Stimulated activated CD8-positive, alpha-beta memory T cell treated with anti-CD3 and anti-CD28 coated beads, Interleukin-4, amount 100 ng/mL, for 1 hour (primary cell): ENCODE results near the gene PKLR.

Experiments
- DNase-seq, 2 donors: peaks; one replicate each; pipeline ENCODE4 v3.0.0-alpha.2; 2020; ENCODE audit warnings: low read depth in 2 of 2, low spot score in 1 of 2

Gene PKLR

DNA sequence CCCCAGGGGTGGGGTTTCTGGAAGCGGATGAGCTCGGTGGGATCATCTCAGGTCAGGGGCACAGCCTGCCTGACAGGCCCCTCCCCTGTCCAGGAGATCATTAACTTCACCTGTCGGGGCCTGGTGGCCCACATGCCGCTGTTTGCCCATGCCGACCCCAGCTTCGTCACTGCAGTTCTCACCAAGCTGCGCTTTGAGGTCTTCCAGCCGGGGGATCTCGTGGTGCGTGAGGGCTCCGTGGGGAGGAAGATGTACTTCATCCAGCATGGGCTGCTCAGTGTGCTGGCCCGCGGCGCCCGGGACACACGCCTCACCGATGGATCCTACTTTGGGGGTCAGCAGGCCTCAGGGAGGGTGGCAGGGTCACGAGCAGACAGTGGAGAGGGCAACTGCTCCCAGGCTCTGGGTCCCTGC, 15.6 kb downstream of the PKLR start:
- no peak for DNase-seq

DNA sequence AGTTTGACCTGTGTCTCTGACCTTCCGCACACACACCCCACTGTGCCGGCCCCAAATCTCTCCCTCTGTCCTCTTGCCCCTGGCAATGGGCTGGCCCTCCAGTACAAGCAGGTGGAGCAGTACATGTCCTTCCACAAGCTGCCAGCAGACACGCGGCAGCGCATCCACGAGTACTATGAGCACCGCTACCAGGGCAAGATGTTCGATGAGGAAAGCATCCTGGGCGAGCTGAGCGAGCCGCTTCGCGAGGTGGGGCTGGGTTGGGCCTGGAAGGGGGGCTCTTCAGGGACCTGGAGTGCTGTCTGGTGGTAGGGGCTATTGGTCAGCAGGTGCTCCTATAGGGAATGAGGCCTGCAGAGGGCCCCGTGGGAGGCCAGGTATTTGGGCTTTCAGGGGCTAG, 16.2 kb downstream of the PKLR start:
- no peak for DNase-seq

DNA sequence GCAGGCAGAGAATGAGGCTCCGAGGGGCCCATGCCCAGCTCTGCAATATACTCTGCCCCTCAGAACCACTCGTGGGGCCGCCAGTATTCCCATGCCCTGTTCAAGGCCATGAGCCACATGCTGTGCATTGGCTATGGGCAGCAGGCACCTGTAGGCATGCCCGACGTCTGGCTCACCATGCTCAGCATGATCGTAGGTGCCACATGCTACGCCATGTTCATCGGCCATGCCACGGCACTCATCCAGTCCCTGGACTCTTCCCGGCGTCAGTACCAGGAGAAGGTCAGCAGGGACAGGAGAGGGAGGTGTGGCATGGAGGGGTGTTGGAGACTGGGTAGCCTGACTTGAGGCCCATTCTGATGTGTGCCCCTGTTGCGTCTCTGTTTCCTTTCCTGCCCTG, 16.8 kb downstream of the PKLR start:
- no peak for DNase-seq

DNA sequence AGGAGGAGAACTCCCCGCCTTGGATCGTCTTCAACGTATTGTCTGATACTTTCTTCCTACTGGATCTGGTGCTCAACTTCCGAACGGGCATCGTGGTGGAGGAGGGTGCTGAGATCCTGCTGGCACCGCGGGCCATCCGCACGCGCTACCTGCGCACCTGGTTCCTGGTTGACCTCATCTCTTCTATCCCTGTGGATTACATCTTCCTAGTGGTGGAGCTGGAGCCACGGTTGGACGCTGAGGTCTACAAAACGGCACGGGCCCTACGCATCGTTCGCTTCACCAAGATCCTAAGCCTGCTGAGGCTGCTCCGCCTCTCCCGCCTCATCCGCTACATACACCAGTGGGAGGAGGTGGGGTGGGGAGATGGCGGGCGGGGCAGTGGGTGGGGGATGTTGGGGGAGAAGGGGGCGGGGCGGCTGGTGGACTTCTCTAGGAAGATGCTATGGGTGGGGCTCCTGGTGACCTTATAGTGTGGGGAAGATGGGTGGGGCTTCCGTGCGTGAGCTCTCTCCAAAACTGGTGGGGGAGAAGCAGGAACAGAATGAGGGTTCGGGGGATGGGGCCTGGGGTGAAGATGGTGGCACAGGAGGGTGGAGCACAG, 18.6 kb downstream of the PKLR start:
- no peak for DNase-seq

DNA sequence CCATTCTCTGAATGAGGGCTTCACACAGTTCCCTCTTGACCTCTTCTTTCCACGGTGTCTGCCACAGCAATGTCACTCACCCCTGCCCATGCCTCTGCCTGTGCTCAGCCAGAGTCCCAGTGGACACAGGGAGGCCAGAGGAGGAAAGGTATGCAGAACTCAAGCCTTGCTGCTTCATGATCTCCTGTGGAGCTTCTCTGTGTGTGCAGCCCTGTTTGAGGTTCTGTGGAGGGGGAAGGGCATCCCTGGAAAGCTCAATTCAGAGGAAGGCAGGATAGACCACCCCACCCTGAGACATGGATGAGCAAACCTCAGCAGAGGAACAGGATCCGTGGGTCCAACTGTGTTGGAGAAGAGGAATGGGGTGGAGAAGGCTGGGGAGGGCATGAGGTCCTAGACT, 22.0 kb downstream of the PKLR start:
- DNase-seq, result no peak

DNA sequence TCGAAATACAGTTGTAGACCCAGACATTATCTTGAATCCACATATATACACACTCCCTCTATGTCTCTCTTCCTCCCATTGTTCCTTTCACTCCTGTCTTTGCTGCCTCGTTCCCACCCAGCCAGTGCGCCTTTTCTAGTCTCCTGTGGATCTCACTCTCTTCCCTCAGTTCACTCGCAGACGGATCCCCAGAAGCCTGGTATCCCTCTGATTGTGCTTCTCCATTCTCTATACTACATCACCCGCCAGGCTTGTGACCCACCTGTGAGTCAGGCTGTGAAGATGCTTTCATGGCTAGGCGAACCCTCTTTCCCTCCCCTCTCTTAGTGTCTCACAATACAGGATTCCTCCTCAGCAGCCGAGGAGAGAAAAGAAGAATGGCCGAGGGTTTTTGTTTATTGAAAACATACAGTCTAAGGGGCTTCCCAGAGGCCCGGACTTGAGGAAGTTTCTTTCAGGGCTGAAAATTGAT, 22.5 kb downstream of the PKLR start:
- no peak for DNase-seq

DNA sequence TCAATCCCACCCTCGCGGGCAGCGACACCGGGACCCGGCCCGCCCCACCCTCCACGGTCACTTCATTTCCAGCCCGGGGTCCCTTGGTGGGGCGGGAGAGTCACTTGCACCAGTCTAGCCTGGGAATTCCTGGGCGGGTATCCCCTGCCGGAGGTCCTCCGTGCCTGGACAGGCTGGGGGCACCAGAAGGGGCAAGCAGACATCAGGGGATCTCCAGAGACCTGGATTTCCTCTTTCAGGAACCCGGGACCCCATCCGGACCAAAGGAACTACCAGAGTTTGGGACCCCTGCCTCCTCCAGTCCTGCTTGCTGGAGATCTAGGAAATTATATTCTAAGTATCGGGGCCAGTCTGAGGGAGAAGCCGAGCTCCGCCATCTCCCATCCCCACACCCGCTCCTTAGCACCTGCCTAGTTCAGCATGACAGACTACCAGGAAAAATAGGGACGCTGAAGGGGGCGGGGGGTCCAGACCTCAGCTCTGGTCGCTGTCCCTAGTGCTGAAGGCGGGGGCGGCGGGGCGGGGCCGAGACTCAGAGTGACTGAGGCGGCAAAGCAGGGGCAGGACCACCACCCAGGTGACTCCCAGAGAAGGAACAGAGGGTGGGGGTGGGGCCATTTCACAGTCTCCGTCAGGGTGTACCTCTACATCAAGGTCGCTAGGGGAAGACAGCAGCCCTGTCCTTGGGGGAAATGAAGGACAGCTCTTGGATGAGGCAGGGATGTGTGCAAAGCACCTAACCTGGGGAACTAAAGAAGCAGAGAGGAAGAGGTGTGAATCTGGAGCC, 23.1 kb downstream of the PKLR start:
- peak; percentile 39 to 48 for DNase-seq

DNA sequence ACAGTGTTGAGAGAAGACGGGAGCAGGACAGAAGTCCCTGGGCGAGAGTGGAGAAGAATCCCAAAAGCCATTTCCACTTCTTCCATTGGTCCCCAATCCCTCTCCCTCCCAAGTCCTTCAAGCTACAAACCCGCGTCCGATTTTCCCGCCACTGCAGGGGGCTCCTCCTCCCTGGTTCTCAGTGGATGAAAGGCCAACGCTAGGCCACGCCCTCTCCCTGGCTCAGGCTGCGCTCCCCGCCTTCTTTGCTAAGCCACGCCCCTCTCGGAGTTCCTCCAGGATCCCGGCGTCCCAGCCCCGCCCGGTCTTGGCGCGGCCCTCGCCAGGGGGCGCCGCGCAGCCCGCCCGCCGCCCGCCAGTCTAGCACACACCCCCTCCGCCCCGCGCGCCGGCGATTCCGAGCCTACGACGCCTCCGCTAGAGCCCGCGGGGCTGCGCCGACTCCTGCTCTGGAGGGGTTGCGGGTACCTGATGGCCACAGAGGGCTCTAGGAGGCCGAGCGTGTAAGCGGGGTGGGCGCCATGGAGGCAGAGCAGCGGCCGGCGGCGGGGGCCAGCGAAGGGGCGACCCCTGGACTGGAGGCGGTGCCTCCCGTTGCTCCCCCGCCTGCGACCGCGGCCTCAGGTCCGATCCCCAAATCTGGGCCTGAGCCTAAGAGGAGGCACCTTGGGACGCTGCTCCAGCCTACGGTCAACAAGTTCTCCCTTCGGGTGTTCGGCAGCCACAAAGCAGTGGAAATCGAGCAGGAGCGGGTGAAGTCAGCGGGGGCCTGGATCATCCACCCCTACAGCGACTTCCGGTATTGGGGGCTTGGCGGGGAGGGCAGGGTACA, 24.0 kb downstream of the PKLR start, which contains the start of gene HCN3:
HCN3 (plus strand) TSS at position 394 of the 832 bp plus-strand sequence; CDS start at position 522, 128 bp downstream.
- DNase-seq, result peak; percentile 83

DNA sequence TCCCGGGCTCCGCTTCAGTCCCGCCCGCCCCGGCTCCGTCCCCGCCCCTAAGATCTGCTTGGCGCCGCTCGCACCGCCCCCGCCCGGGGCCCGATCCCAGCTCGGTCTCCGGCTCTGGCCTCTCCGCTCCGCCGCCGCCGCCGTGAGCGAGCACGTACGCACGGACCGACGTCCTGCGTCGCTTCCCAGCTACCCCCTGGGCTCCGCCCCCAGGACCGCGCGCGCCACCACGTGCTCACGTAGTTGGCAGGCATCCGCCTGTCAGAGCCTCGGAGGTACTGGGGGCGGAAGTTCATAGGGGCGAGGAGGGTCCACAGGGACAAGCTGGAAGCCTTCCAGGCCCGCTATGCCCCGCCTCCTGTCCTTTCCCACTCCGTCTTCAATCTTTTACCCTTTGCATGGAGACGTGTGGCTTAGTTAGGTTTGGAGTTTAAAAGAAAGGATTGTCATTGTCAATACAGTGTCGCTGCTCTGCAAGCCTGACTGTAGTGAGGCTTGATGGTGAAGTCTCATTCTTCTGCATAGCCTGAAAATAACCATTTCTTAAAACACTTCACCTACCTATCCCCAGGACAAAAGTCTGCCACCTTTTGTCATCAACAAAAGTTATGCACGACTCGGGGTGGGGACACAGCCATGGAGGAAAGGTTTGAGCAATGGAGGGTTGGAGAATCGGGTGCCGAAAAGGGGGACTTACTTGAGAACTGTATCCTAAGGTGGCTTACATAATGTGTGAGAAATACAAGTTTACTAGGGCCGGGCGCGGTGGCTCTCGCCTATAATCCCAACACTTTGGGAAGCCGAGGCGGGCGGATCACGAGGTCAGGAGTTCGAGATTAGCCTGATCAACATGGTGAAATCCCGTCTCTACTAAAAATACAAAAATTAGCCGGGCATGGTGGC, 27.6 kb downstream of the PKLR start, which contains the start of gene CLK2:
CLK2 (minus strand) TSS at position 162 of the 903 bp plus-strand sequence. CDS start 2,527 bp downstream, outside the sequence.
- peak; percentile 83 to 91 for DNase-seq

DNA sequence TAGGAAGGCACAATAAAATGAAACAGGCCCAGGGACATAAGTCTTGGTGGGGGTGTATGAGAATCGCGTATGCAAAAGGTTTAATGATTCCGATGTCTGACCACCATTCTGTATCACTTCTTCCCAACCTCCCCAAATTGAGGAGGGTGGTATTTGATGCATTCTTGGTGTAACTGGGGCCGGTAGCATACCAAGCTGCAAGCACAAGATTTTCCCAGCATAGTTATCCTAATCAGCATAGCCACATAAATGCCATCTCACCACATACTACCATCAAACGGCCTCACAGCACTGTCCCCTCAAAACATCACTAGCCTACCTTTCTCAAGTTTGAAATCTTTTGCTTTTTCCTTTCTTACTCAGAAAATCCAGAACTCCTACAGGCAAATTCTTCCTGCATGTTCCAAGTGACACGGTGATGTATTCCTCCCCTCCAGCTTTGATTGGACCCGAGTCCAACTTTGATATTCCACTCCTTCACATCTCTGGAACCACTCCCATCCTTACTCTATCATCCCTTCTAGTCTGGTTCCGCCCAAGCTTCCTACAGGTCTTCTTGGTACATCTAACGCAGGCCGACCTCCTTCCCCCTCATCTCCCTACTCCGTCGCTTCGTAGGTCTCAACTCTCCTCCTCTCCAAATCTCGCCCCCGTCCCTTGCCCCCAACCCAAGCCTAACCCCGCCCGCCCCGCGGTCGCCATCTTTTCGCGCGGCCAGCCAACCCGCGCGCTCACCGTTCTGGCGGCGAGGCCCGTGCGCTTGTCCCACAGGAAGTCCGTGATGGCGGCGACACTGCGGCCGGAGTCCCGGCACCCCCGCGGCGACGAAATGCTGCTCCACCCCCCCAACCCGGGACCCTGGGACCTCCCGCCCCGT, 28.5 kb downstream of the PKLR start:
- peak in 1 of 2 donors; percentile 25 for DNase-seq

DNA sequence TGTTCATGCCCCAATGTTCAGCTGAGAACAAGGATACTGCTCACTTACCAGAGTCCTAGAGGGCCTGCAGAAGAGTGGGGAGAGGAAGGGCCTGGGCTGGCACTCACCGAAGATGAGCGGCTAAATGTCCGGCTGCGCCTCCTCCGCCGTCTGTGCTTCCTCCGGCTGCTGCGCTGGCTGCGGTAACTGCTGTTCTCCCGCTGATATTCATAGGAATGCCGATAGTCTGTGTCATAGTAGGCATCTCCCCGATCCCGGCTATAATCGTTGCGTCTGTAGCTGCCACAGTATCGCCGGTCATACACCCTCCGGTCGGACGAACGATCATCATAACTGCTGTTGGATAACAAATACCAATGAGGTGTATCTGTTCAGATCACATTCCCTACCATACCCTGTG, 31.9 kb downstream of the PKLR start:
- DNase-seq, result no peak

DNA sequence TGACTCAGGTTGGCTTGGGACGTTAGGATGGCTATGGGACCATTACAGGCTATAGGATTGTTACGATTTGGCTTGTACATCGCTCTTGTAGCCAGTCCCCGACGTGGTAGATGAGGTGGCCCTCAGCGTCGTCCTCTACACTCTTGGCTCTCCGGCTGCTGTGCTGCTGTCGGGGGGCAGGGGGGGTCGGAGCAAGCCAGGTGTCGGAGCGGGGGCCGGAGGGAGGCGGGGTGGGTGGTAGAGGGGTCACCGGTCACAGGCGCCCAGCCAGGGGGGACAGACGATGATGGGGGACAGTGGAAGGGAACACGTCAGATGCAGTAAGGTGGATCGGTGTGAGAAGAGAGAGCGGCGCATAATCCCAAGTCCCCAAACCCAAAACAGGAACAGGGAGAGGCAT, 32.6 kb downstream of the PKLR start:
- DNase-seq, result no peak

DNA sequence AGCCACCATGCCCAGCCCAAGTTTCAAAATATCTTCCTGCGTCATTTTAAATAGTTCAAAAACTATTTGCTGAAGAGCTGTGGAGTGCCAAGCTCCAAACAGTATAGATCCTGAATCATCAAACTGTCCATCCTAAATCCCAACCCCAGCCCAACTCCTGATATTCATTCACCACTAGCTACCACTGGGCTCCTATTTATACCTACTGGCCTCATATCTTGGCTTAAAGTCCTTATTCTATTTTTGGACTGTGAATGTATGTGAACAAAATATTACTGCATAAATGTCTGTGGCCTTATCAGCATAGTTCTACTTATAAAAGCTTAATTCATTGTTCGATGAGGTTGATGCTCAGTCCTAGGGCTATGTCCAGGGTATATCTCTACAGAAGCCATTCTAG, 33.9 kb downstream of the PKLR start:
- no peak for DNase-seq

DNA sequence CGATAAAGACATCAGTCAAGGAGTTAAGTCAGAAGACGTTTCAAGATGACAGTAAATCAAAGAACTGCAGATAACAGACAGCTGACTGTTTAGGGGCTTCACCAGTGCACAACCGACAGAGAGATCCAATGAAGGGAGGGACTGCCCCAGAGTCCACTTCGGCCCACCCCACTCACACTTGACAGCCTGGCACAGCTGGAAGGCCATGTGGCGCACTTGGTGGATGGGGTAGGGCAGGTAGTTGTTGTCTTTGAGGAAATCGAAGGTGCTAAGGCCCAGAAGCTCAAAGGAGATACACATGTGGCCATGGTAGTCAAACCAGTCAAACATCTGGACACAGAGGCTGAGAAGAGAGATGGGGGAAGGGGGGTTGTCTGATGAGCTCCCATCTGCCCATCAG, 34.7 kb downstream of the PKLR start:
- DNase-seq, result no peak

DNA sequence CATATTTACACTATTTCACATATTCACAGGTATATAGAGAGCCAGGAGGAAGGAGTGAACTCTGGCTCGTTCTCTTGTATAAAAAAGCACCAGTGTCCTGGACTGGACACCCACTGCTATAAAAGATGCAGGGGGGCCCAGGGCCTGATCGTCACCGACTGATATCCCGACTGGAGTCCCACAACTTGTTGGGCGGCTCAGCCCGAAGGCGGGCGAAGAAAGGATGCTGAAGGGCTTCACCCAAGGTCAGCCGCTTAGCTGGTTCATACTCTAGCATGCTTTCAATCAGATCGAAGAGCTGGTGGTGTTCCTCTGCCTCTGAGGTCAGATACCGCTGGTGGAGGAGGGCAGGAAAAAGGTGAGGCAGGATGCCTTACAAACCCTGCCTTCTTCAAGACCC, 38.2 kb downstream of the PKLR start:
- DNase-seq, result no peak

DNA sequence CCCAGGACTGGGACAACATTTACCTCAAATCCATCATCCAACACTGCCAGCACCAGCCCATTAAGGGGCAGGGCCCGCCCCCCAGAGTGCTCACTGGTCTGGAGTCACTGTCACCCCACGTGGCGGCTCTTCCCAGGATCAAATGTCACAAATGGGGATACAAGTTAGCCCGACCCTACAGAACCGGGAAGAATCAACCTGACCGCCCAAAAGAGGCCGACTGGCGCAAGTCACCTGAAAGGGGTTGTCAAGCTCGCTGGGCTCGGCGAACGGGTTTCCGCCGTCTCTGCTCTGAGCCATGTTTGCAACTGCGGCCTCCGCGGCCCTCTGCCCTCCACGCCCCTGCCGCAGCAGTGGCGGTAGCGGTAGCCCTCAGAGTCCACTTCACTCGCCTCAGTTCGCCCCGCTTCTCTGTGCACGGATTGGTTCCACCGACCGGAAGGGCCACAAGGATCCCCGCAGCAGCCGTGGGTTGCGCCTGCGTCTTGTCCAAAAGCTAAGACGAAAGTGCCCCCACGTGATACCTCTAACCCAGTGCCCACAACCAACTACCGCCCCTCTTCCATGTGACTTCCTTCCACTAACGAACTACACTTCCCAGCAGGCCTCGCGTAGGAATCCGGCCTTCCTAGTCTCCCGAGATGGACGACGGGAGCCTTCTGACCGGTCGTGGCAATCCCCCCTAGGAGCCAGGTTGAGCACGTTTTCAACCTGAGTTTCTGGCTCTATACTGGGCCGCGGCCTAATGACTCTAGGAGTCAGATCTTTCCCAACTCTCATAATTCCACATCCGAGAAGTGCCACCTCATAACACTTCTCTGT, 39.2 kb downstream of the PKLR start, which contains the start of gene SCAMP3:
SCAMP3 (minus strand) TSS at position 509 of the 822 bp plus-strand sequence; CDS start at position 300, 209 bp downstream.
- DNase-seq, result peak; percentile 66 to 74

DNA sequence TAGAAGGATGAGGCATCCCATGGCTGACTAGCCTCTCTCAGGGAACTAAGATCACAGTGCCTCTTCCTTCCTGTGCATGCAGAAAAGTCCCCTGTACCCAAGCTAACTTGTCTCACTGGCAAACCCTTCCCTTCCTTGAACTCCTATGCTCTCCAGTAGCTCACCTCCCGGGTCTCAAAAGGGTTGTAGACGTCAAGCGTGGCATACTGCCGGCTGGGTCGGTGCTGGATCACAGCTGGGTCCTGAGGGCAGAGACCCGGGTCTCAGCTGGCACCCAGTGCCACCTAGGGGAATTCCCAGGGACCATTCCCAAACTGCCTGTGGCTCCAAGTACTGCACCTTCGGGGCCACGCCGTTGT, 39.8 kb downstream of the PKLR start:
- no peak for DNase-seq

DNA sequence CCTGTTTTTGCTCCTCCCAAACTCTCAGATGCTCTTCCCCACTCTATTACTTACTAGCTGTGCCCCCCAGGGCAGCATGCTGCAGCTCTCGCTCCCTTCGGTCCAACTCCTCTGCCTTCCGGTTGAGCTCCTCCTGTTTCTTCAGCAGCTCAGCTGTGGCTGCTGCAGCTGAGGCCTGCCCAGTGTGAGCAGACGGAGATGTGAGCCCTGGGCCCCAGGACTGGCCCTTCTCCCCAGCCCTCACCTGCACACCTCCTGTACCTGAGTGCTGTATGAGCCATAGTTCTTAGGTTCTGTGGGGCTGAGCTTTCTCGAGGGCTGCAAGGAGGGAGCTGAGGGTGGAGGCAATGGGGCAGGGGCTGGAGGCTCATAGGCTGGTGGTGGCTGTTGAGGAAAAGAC, 41.0 kb downstream of the PKLR start:
- no peak for DNase-seq
